Testis (tissue), 3 donors: Measurements from ENCODE around the gene MPL. TPM values are rescaled to one million over a fixed set of nuclear protein-coding genes. Genes with fewer than 3 reads are reported as not detected.

Experiments used
- DNase-seq: peaks from one replicate; pipeline ENCODE4 v3.0.0-alpha.2; 2019
- H3K27ac ChIP-seq, 2 donors: fragments of 200-600 bp; sonication (generic); one replicate each; pipeline ENCODE4 v1.5.1; 2019
- H3K27me3 ChIP-seq: fragments of 200-600 bp; sonication (generic); one replicate; pipeline ENCODE4 v1.5.1; 2019
- H3K36me3 ChIP-seq: fragments of 200-600 bp; sonication (generic); one replicate; pipeline ENCODE4 v1.5.1; 2017; ENCODE audit warnings: low read depth; ENCODE audit errors: missing control alignments
- H3K4me1 ChIP-seq: fragments of 200-600 bp; sonication (generic); one replicate; pipeline ENCODE4 v1.5.1; 2019
- H3K4me3 ChIP-seq, 2 donors: fragments of 200-600 bp; sonication (generic); one replicate each; pipeline ENCODE4 v1.5.1; 2017 to 2019
- H3K9me3 ChIP-seq: fragments of 200-600 bp; sonication (generic); one replicate; pipeline ENCODE4 v1.5.1; 2017
- CTCF ChIP-seq, 3 experiments: fragments of 450-650 bp in 2 of 3; fragments of 200-600 bp in 1 of 3; sonication (generic) in 1 of 3; IDR thresholded peaks; one replicate each; pipeline ENCODE4 v1.5.1; 2016 to 2019; ENCODE audit warnings: antibody characterized with exemption in 3 of 3, mild to moderate bottlenecking in 2 of 3, moderate library complexity in 1 of 3
- POLR2A ChIP-seq: fragments of 450-650 bp; IDR thresholded peaks from one replicate; pipeline ENCODE4 v1.6.1; 2017; ENCODE audit warnings: antibody characterized with exemption, mild to moderate bottlenecking, moderate library complexity
- WGBS, 2 donors: methylation state at CpG; one replicate each; pipeline ENCODE4 v1.1.5; 2018; 5-methylcytosine and 5-hydroxymethylcytosine counted together
- intact Hi-C: fragments of 100-400 bp; cut with DNase I; formaldehyde crosslinking; loops from one replicate; pipeline ENCODE4 v1.15.1; 2023; ENCODE audit warnings: low total_unique reads
- polyA plus RNA-seq: library from polyadenylated mRNA; stranded (reverse); fragments of 350-450 nt; fragmentation: Illumina TruSeq; extraction: RNeasy Lipid Tissue Mini Kit (QIAGEN cat#74804); gene quantifications from one replicate; pipeline ENCODE4 v1.2.3, GENCODE V29; 2014; ENCODE audit warnings: low read depth, low replicate concordance; ENCODE audit not compliant: insufficient read depth
- total RNA-seq, 2 donors: library from RNA; depleted of rRNA; stranded (reverse); fragments of >200 nt; gene quantifications; one replicate each; pipeline ENCODE4 v1.2.3, GENCODE V29; 2016

MPL gene
- total and polyA plus RNA-seq, 3 donors from 2014 or later: 0.32 to 0.56 (median 0.47) TPM

GRCh38 chr1:43359696-43360095 lies 22.1 kb downstream of the MPL start:
- Histone ChIP-seq H3K9me3 (no peaks in the 10 kb centered on the region), H3K36me3 (no peaks in the 10 kb centered on the region), H3K4me3 (peak overlapping the region; percentile 69 to 74), H3K27me3 (no peaks in the 10 kb centered on the region), H3K4me1 (no peaks in the 10 kb centered on the region), H3K27ac (peak overlapping the region in 1 of 2 donors; percentile 84)
- intact Hi-C loops: no loop called here
- no peak for TF ChIP-seq CTCF (IDR thresholded peaks at IDR 0.05)
- TF ChIP-seq POLR2A: no peak
- WGBS, 2 donors: 30 to 39% methylated on average over 11 of the region's 11 CpGs
- DNase-seq: no peak

DNA sequence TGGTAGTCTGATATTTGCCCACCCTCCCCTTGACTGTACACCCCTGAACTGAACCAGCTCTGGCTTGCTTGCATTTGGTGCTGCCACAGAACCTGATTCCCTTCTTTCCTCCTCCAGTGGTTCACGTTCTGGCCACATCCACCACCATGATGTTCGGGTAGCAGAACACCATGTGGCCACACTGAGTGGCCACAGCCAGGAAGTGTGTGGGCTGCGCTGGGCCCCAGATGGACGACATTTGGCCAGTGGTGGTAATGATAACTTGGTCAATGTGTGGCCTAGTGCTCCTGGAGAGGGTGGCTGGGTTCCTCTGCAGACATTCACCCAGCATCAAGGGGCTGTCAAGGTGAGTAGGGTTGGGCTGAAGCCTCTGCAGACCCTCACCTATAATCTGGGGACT lies 23.0 kb downstream of the MPL start:
- WGBS, 2 donors: 73 to 86% methylated on average over 2 to 4 of the region's 4 CpGs
- H3K4me1 ChIP-seq: no peaks in the 10 kb centered on the region
- no peaks in the 10 kb centered on the region for H3K9me3 ChIP-seq
- TF ChIP-seq POLR2A: no peak
- TF ChIP-seq CTCF (IDR thresholded peaks at IDR 0.05): no peak
- H3K4me3 ChIP-seq: no peak overlapping the region
- H3K36me3 ChIP-seq: no peaks in the 10 kb centered on the region
- no peaks in the 10 kb centered on the region for H3K27me3 ChIP-seq
- no peak overlapping the region for H3K27ac ChIP-seq
- intact Hi-C loops: no loop called here
- no peak for DNase-seq

DNA sequence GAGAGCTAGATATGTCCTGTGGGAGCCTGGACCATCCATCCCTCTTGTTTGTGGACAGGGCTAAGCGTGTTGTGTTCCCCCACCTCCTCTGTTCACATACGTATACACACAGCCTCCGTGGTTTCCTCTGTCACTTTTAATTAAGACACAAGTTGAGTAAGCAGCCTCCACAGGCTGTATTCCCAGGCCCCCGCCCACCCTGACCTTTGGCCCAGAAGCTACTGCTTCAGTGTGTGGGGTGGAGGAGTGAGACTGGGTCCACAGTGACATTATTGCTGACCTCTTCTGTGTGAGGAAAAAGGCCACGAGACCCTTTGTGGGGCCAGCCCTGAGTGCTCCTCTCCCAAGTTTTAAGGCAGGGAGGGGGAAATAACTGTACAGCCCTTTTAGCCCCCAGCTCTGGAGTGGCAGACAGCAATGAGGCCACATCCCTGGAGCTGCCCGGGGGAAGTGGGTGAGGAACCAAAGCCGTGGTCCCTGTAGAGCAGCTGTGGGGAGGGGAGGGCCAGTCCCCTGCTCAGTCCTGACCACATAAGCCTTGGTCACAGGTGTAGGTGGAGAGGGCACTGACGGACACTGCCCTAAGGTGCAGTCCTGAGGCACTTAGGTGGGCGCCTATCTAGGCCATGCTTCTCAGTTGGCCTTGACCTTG lies 25.8 kb downstream of the MPL start:
- H3K27me3 ChIP-seq: no peaks in the 10 kb centered on the region
- H3K36me3 ChIP-seq: no peaks in the 10 kb centered on the region
- DNase-seq: no peak
- H3K27ac ChIP-seq: no peak overlapping the region
- H3K4me1 ChIP-seq: peaks cover 11% of the 10 kb centered on the region
- intact Hi-C loops: no loop called here
- H3K9me3 ChIP-seq: no peaks in the 10 kb centered on the region
- WGBS, 2 donors: 79 to 83% methylated on average over 7 to 9 of the region's 9 CpGs
- TF ChIP-seq POLR2A (no peak), CTCF (IDR thresholded peaks at IDR 0.05) (no peak)
- no peak overlapping the region for H3K4me3 ChIP-seq

- no peaks in the 10 kb centered on the region for H3K36me3 ChIP-seq
- 80 to 84% methylated on average over 5 of the region's 5 CpGs for WGBS, 2 donors
- H3K4me3 ChIP-seq: no peak overlapping the region
- TF ChIP-seq CTCF (IDR thresholded peaks at IDR 0.05) (no peak), POLR2A (no peak)
- H3K4me1 ChIP-seq: peaks cover 17% of the 10 kb centered on the region
- intact Hi-C loops: no loop called here
- DNase-seq: no peak
- H3K27ac ChIP-seq: no peak overlapping the region
- H3K9me3 ChIP-seq: no peaks in the 10 kb centered on the region
- H3K27me3 ChIP-seq: no peaks in the 10 kb centered on the region
Measured at GRCh38 chr1:43363935-43364525, 26.4 kb downstream of the MPL start.

DNA sequence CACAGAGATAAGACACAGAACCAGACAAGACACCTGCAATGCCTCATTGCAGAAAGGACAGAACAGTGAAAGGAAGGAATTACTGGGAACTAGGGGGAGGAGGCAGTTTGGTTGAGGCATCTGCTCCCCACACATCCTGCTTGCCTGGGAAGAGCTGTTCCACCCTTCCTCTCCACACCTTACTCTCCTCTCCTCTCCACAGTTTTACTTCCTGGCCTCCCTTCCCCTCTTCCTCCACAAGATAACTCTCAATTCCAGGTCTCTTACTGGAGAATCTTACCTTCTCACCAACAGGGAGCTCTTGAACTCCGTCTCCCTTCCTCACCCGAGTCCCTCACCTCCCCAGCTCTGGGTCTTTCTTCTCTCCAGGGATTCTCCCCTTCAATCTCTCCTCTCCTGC lies 28.1 kb downstream of the MPL start:
- H3K4me3 ChIP-seq: no peak overlapping the region
- 81 to 90% methylated on average over 2 of the region's 2 CpGs for WGBS, 2 donors
- H3K4me1 ChIP-seq: peaks cover 18% of the 10 kb centered on the region
- no peak for TF ChIP-seq CTCF (IDR thresholded peaks at IDR 0.05)
- TF ChIP-seq POLR2A: no peak
- H3K9me3 ChIP-seq: no peaks in the 10 kb centered on the region
- no peak for DNase-seq
- no peaks in the 10 kb centered on the region for H3K36me3 ChIP-seq
- intact Hi-C loops: no loop called here
- no peak overlapping the region for H3K27ac ChIP-seq
- no peaks in the 10 kb centered on the region for H3K27me3 ChIP-seq
